GM19025 (cell line): ENCODE data around the gene GRID2IP.

Experiments
- ATAC-seq: cut with Tn5 transposase; IDR thresholded peaks from one replicate; pipeline ENCODE4 v1.9.1; 2021; ENCODE audit warnings: mild to moderate bottlenecking, low read depth, moderate library complexity; ENCODE audit not compliant: unreplicated experiment

GRID2IP gene

DNA sequence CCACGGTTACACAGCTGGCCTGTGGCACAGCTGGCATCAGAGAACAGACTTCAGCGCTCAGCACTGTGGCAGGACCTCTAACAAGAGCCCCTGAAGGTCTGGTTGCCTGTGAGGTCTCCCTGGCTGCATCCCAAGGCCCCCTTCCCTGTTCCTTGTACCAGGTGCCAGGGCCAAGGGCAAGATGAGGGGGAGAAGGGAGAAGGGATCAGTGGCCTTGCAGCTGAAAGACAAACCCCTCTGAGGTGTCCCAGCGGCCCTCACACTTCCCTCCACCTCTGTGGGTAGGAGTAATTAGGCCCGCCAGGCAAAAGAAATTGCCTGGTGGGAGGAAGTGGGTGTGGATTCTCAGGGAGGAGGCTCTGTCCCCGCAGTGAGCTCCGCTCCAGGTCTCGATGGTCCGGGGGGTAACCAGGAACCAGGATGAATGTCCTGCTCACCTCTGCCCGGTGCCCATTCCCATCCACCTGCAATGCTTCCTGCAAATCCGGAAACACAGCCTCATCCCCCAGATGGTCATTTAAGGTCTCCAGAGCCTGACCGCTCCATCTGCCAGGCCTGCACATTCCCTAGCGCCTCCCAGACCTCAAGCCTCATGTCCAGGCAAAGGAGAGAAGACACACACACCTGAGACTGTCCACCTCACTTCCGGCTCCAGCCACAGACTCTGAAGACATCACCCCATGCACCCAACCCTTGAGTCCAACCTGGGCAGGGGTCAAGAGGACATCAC lies 22.7 kb downstream of the GRID2IP start:
- ATAC-seq, result no peak

DNA sequence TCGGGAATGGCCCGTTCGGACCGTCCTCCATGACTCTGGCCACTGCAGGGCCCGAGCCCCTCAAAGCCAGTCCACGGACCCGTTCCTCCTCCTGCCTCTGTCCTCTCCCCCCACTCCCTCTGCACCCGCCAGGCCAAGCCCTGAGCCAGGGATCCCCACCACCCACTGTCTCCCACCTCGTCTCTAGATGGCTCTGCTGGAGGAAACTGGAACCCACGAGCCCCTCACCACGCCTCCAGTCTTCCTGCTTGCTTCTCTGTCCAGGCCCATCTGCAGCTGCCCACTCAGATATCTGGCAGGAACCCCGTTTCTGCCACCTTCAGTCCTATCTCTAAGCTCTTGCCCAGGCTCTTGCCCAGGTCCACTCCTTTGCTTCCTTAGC lies 24.3 kb downstream of the GRID2IP start:
- ATAC-seq, result no peak

GRCh38 chr7:6520163-6520981 lies 30.9 kb downstream of the GRID2IP start:
- ATAC-seq, result no peak

- ATAC-seq, result no peak
These were observed 34.8 kb downstream of the GRID2IP start for GRCh38 chr7:6516387-6516983.

- ATAC-seq, result no peak
These were observed 37.7 kb downstream of the GRID2IP start for GRCh38 chr7:6513541-6513940.

DNA sequence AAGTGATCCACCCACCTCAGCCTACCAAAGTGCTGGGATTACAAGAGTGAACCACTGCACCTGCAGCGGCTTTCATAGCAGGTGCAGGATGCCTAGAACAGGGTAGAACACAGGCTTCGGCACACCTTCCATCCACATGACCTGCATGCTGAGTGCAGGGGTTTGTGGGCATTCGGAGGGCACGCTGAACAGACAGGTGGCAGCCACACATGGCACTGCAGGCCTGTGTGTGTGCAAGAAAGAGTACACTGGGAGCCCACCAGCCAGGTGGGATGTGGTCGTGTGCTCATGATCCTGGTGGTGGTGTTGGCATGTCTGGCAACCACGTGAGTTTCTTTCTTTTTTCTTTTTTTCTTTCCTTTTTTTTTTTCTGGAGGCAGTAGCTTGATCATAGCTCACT lies 38.4 kb downstream of the GRID2IP start:
- no peak for ATAC-seq

DNA sequence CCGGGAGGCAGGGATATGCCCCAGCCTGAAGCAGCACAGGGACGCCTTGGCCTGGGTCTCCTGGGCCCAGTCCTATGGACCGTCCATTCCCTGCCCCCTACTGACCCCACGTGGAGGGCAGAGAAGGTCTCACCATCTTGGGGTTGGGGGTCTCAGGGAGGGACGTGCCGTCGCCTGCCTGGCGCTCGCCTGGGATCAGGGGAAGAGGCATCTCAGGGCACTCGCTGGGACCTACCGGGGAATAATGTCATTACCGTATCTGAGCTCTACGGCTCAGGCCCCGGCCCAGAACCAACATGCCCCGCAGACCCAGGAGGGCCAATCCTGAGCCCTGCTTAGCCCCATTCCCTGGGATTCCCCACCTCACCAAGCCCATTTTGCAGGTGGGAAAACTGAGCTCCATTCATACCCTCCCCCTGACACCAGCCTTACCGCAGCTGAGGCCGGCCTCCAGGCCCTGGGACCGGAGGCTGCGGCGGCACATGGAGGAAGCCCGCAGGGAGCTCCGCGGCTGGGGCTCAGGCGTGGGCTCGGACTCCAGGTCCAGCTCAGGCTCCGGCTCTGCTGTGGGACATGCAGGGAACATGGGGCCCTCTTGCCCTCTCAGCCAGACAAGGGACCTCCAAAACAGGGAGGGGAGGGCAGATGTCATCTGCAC lies 40.7 kb downstream of the GRID2IP start:
- no peak for ATAC-seq

DNA sequence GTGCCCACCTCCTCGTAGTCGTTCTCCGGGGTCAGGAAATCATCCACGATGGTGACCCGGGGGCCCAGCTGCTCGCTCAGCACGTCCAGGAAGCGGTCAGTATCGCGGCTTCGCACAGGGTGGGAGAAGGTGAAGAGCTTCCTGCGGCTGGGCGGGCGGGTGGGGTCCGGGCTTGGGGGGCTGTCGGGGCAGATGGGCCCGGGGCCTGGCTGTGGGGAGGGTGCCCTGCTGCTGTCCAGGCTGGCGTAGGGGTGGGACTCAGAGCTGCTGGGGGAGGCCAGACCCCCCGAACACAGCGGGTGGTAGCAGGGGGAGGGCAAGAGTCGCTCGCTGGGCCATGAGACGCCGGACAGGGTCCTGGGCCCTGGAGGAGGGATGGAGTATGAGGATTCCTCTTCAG lies 42.3 kb downstream of the GRID2IP start:
- ATAC-seq, result no peak

DNA sequence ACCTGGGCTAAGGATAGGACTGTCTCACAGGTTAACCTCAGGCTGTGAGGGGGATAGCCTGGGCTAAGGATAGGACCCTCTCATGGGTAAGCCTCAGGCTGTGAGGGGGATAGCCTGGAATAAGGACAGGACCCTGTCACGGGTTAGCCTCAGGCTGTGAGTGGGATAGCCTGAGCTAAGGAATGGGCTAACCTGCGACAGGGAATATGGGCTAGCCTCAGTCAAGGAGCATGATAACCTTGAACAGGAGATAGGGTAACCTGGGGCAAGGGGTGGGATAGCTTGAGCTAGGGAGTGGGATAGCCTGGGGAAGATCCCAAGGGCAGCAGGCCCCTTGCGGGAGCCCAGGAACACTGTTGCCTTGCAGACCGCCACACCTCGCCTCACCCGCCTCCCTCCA lies 42.7 kb downstream of the GRID2IP start:
- no peak for ATAC-seq

DNA sequence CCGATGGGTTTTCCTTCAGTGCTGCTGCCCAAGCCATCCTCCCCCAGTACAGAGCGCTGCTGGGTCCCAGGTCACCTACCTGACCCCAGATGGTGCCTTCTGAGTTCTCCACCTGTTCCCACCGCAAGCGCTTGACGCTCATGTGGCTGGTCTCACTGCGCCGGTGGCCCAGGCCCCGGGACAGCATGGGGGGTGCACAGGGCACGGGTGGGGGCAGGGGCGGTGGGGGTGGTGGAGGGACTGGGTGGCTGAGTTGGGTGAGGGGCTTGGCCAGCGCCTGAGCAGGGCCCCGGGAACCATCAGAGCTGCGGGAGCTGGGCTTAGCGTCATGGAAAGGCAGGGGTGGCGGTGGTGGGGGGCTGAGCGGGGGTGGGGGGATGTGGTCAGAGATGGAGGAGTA lies 43.4 kb downstream of the GRID2IP start:
- ATAC-seq, result no peak

GRCh38 chr7:6505685-6506559 lies 45.3 kb downstream of the GRID2IP start:
- ATAC-seq, result no peak

DNA sequence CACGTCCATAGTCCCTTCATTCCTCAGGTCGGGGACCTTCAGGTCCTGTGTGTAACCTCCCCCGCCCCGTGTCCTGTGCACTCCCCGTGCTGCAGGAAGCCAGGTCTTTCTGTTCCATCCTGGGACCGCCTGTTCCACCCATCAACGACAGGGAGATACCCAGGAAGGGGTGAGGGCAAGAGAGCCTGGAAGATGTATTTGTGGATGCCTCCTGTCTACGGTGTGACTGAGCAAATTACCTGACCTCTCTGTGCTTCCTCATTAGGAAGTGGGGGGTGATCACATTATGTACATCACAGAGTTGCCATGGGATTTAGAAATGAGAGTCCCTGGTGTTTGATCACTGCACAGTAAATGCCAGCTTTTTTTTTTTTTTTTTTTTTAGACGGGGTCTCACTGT lies 46.3 kb downstream of the GRID2IP start:
- ATAC-seq, result no peak

DNA sequence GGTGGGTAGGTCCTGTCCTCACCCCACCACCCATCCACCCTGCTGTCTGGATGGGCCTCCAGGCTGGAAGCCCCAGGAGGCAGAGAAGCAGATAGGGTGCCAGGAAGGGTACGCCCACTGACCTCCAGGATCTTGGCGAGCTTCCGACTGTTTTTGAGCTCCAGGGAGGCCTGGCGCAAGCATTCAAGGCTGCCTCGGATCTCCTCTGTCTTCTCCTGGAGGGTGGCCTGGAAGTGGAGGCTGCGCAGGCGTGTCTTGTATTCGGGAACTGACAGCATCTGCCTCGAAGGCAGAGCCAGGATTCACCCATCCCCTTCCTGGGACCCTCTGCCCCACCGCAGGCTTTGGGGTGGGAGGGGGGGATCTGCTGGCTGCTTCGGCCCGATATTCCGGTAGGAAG lies 48.4 kb downstream of the GRID2IP start:
- ATAC-seq, result no peak

GRCh38 chr7:6501586-6502564 lies 49.4 kb downstream of the GRID2IP start:
- ATAC-seq, result no peak

- no peak for ATAC-seq
These were observed 50.6 kb downstream of the GRID2IP start for GRCh38 chr7:6500691-6501090.

DNA sequence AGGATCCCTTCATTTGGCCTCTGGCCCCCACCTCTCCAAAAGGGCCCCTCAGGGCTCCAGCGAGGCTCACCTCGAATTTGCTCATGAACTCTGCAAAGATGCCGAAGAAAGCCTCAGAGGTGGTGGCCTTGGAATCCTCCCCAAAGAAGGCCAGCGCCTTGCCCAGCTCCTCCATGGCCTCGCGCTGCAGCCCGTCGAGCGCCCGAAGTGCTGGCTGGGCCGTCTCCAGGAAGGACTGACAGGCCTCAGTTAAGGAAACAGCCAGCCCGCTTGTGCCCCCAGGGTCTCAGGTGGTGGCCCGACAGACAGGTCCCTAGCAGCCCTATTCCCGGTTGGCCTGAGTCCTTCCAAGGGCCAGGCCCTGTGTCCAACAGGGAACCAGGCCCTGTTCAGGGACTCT lies 53.3 kb downstream of the GRID2IP start:
- no peak for ATAC-seq

GRCh38 chr7:6497637-6497905 lies 53.7 kb downstream of the GRID2IP start:
- no peak for ATAC-seq

DNA sequence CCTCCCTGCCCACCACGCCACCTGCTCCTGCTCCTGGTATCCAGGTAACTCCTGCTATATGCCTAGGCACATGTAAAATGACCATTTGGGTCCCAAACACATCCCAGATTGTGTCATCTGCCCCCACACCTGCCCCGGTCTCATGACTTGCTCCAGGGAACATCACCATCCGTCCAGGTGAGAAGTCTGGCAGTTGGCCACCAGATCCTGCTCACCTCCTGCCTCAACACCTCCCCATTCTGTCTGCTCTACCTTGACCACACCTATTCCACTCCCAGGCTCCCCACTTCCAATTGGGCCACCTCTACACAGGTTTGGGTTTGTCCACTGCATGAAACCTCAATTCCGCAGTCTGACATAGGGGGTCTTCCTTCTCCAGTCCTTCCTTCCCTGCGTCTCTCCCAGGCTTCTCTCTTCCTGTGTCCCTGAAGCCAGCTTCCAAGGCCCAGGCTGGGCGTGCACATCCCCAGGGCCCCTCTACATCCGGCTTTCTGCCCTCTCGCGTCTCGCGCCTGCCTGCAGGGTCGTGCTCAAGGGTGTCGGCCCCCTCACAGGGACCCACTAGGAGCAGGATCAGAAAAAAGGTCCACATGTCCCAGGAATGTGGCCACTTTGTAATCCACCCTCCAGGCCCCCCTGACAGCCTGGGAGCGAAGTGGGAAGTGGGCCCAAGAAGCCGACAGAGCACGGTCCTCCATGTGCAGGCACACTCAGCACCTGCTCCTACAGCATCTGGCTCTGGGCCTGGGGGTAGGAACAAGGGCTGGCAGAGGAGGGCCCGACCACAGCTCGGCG lies 54.2 kb downstream of the GRID2IP start:
- ATAC-seq, result no peak
